RPMI8226 (cell line): ENCODE data around the gene ADAMTS1.

Source experiments
- DNase-seq: peaks from one replicate; pipeline ENCODE4 v3.0.0-alpha.2; 2015

ADAMTS1 gene

DNA sequence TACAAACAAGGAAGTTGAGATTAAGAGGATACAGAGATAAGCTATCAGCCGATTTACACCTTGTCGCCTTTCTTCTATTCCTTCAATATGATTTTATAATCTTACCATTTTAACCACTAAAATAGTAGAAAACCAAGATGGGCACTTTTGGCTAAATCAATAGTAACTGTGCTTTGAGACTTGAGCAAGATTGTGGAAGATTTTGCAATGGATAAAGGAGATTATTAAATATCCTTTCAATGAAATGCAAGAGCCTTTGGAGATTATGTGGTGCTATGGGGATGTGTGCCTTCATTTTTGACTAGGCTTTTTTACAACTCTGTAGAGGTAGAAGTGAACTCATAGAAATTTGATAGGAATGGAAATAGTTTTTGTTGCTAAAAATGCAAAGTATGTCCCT lies 33.7 kb downstream of the ADAMTS1 start:
- no peak for DNase-seq

GRCh38 chr21:26810676-26811415 lies 34.4 kb downstream of the ADAMTS1 start:
- no peak for DNase-seq

- DNase-seq: no peak
Observed at GRCh38 chr21:26810266-26810665, 34.9 kb downstream of the ADAMTS1 start.

DNA sequence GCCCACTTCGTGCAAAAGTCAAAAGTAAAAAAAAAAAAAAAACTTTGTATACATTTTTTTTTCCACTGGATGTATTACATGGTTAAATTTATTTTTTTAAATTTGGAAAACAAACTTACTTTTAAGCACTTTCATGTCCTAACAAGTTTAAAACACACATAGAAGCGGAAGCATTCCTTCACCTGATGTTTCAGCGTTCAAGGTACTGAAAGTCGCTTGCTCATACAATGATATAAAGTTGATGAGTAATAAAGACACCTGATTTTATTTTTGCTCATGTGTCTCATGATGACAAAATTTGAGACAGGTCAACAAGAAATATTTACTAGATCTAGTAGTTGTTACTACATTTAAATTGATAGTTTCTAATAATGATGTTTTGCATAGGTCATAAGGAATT lies 35.5 kb downstream of the ADAMTS1 start:
- no peak for DNase-seq

- no peak for DNase-seq
Observed at GRCh38 chr21:26806801-26807295, 38.4 kb downstream of the ADAMTS1 start.

DNA sequence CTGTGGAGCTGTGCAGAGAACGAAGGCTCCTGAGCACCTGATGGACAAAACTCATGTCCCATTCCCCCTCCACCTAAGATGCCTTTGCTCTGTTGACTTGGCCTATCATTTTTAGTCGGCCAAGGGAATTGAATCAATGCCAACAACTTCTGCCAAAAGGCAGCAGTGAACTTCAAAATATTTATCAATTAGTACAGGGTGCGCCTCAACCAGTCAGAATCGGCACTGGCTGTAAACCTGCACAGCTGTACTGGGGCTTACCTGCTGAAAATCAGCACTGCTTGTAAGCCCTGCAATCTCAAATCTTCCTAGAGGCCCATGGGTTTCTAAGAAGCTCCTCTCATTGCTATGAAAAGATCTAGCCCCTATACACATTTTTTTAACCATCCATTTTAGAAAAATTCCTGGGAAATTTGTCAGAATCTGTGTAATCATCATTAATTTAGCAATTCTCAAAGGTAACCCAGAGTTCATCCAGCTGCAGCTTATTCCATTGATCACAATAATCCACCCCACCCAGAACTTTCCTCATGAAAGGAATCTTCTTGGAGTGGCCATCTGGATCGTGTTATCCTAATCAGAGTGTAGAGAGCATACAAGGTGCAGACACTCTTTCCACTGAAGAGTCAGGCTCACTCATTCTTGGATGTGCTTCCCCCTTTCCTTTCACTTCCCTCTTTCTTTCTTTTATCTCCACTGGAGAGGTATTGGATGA lies 40.2 kb downstream of the ADAMTS1 start:
- DNase-seq: no peak

- DNase-seq: no peak
Observed at GRCh38 chr21:26801498-26801897, 43.7 kb downstream of the ADAMTS1 start.

DNA sequence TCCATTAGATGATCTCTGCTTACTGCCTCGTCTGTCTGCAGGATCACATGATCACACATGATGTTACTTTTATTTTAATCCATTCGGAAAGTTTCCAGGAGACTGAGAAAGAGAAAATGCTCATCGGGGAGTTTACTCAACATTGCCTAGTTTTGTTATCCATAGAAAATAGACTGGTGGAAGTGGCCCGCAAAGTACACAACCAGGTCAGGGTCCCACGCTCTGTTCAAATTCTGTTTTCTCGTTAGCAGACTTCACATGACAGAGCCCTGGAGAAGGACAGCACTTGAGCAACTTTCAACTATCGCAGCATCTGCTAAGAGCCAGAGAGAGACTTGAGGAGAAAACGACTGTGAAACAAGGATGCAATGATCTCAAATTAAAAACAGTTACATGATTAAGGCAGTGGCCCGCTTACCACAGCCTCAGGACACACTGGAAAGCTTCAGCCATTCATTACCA lies 44.2 kb downstream of the ADAMTS1 start:
- DNase-seq: no peak

DNA sequence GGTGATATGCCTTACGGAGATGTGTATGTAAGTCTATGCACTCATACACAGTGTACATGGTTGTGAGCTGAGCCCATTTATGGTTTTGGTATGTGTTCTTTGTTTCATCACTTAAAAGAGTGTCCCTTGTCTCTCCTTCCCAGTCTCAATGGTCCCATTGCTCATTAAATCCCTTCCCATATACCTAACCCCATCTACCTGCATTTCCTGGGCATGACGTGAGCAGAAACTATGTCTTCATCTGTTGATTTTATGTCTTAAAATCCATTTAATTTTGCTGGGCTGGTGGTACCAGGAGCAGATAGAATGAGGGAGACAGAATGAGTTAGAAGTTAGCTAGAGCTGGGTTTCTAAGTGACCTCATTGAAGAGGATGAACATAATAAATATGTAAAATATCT lies 44.8 kb downstream of the ADAMTS1 start:
- no peak for DNase-seq

- DNase-seq: no peak
Observed at GRCh38 chr21:26800001-26800400, 45.2 kb downstream of the ADAMTS1 start.

GRCh38 chr21:26798856-26799751 lies 46.1 kb downstream of the ADAMTS1 start:
- DNase-seq: no peak

- DNase-seq: no peak
Observed at GRCh38 chr21:26797878-26798456, 47.2 kb downstream of the ADAMTS1 start.

- no peak for DNase-seq
Observed at GRCh38 chr21:26795866-26796329, 49.3 kb downstream of the ADAMTS1 start.

GRCh38 chr21:26795412-26795805 lies 49.8 kb downstream of the ADAMTS1 start:
- DNase-seq: no peak

DNA sequence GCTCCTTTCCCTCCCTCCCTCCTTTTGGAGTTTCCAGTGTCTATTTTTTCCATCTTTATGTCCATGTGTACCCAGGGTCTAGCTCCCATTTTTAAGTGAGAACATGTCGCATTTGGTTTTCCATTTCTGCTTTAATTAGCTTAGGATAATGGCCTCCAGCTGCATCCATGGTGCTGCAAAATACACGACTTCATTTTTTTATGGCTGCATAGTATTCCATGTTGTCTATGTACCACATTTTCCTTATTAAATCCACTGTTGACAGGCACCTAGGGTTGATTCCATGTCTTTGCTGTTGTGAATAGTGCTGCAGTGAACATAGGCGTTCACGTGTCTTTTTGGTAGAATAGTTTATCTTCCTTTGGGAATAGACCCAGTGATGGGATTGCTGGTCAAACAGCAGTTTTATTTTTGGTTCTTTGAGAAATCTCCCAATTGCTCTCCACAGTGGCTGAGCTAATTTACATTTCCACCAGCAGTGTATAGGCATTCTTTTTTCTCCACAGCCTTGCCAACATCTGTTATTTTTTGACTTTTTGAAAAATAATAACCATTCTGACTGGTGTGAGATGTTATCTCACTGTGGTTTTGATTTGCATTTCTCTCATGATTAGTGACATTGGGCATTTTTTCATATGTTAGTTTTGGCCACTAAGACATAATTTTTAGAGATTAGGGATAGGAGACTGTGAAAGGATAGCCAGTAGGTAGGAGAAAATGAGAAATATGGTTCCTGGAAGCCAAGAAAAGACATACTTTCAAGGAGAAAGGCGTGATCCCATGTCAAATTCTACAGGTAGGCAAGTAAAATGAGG lies 50.4 kb downstream of the ADAMTS1 start:
- no peak for DNase-seq

DNA sequence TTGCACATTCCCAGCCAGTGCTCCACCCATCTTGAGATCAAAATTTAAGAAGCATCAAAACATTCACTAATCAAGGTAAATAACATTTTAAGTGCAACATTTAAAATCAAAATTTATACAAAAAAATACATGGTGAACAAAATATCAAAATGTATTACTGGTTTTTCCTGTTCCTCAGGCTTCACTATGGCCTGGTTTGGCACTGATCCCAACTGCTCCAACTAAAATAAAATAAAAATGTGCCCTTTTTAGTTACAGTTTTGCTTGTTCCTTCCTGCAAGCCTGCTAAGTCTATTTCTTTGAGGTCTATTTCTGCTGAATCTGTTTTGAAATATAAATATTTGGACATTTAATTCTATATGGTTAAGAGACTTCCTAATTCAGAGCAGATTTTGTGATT lies 54.9 kb downstream of the ADAMTS1 start:
- DNase-seq: no peak

GRCh38 chr21:26788790-26789189 lies 56.4 kb downstream of the ADAMTS1 start:
- no peak for DNase-seq
